HT-29 (cell line): ENCODE results near the gene CEBPA. TPM values are rescaled to one million over a fixed set of nuclear protein-coding genes. Genes with fewer than 3 reads are reported as not detected.

Source experiments
- DNase-seq: peaks from one replicate; pipeline ENCODE4 v3.0.0-alpha.2; 2015; ENCODE audit warnings: low spot score
- total RNA-seq: library from RNA; depleted of rRNA; stranded (reverse); fragments of >200 nt; shearing (Covaris generic); gene quantifications from 2 replicates; pipeline ENCODE4 v1.2.3, GENCODE V29; 2014

CEBPA gene
- total RNA-seq, 1 experiment from 2014 or later = 16.9 TPM

GRCh38 chr19:33273881-33274662, 28.3 kb downstream of the CEBPA start:
- DNase-seq = peak; percentile 95

GRCh38 chr19:33273065-33273736, 29.1 kb downstream of the CEBPA start:
- no peak for DNase-seq

GRCh38 chr19:33271246-33272021, 30.9 kb downstream of the CEBPA start:
- no peak for DNase-seq

- no peak for DNase-seq
Observed at GRCh38 chr19:33270769-33271168, 31.6 kb downstream of the CEBPA start.

GRCh38 chr19:33269016-33269415, 33.3 kb downstream of the CEBPA start:
- DNase-seq = no peak

- DNase-seq = no peak
Observed at GRCh38 chr19:33268162-33268991, 34.0 kb downstream of the CEBPA start.

GRCh38 chr19:33267706-33268105, 34.6 kb downstream of the CEBPA start:
- no peak for DNase-seq

- no peak for DNase-seq
Observed at GRCh38 chr19:33266974-33267484, 35.3 kb downstream of the CEBPA start.

- DNase-seq = no peak
Observed at GRCh38 chr19:33264881-33265445, 37.4 kb downstream of the CEBPA start.

- no peak for DNase-seq
Observed at GRCh38 chr19:33263325-33264023, 38.9 kb downstream of the CEBPA start.

GRCh38 chr19:33261511-33262189, 40.7 kb downstream of the CEBPA start:
- DNase-seq = no peak

- DNase-seq = no peak
Observed at GRCh38 chr19:33260628-33261418, 41.5 kb downstream of the CEBPA start.

GRCh38 chr19:33259539-33259938, 42.8 kb downstream of the CEBPA start:
- no peak for DNase-seq

- no peak for DNase-seq
Observed at GRCh38 chr19:33257828-33258227, 44.5 kb downstream of the CEBPA start.

- DNase-seq = no peak
Observed at GRCh38 chr19:33256261-33256660, 46.1 kb downstream of the CEBPA start.

GRCh38 chr19:33255781-33256180, 46.6 kb downstream of the CEBPA start:
- DNase-seq = no peak

GRCh38 chr19:33254245-33254824, 48.0 kb downstream of the CEBPA start:
- DNase-seq = no peak

GRCh38 chr19:33252971-33253370, 49.4 kb downstream of the CEBPA start:
- DNase-seq = no peak
